HG02970 (cell line): Measurements from ENCODE around the gene CDR2L.
"Not testable (repeated sequence)": the region's sequence is repeated elsewhere in the genome, so short reads cannot be mapped to it uniquely, and the experiment has no call there.

ENCODE experiments used
- ATAC-seq: cut with Tn5 transposase; IDR thresholded peaks from one replicate; pipeline ENCODE4 v1.9.1; 2021; ENCODE audit warnings: mild to moderate bottlenecking, moderate library complexity, moderate number of reproducible peaks; ENCODE audit not compliant: unreplicated experiment, low FRiP score

The CDR2L gene

GRCh38 chr17:74957935-74958740 lies 29.3 kb upstream of the CDR2L start:
- ATAC-seq: no peak

DNA sequence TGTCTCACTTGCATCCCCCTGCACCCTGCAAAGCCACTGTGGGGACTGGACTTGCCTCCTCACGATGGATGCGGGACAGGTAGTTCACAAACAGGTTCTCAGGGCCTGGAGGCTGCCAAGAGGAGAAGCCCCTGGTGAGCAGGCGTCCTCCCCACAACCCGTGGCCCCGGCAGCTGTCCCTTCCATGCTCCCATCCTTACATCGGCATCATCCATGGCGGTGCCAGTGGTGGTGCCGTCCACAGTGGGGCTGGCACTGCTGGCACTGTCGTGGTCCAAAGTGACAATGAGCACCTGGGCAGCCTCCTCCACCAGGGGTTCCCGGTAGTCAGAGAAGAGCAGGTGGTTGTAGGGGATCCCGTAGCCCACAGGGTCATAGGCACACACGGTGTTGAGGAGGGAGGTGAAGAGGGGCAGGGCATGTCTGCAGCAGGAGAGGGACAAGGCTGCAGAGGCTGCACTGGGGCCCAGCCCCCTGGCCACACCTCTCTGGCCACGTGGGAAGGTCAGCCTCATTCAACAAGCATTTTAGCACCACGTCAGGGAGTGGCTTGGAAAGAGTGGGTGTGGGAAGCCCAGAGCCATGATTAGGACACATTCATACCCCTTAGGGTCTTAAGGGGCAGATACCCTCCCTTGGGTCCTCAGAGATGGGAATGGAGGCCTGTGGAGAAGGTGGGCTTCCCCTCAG lies 27.5 kb upstream of the CDR2L start:
- no peak for ATAC-seq

- no peak for ATAC-seq
Measured at GRCh38 chr17:74960570-74961342, 26.7 kb upstream of the CDR2L start.

GRCh38 chr17:74961657-74962350 lies 25.6 kb upstream of the CDR2L start:
- ATAC-seq: no peak

- ATAC-seq: no peak
Measured at GRCh38 chr17:74962622-74963394, 24.6 kb upstream of the CDR2L start.

DNA sequence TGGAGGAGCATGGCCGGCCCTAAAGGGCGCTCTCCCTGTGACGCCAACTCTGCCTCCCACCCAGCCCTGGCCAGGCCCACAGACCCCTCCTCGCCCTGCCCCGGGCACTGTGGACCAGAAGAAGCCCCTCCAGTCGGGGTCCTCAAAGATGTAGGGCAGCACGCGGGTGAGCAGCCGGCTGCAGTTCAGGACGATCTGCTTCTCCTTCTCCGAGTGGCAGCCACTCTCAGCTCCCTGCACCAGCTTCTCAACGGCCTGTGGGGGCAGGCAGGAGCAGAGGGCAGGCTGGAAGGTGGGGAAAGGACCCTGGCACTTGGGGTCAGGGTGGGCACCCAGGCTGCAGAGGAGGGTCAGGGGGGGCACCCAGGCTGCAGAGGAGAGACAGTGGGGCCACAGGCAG lies 23.8 kb upstream of the CDR2L start:
- no peak for ATAC-seq

DNA sequence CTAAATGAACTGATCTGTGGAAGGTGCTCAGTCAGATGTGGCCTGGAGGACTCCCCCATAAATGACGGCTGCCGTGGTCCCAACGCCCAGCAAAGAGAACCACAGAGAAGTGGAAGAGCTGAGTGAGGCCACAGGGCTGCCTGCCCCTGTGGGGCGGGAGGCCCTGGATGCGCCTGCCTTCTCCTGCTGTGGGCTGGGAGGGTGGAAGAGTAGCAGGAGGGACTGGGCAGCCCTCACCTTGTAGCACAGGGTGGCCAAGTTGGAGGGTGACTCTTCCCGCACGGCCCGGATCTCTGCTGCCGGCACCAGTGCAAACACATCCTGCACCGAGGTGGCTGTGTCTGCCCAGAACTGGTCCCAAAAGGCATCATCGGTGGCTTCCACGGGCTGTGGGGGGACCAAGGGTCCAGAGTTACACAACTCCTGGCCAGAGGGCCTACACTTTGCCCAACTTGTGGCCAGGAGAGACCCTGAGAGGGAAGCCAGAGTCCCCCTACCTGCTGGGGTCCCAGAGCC lies 23.1 kb upstream of the CDR2L start:
- no peak for ATAC-seq

GRCh38 chr17:74964988-74965622 lies 22.3 kb upstream of the CDR2L start:
- ATAC-seq: no peak

GRCh38 chr17:74968361-74968780 lies 19.1 kb upstream of the CDR2L start:
- no peak for ATAC-seq

- not testable (repeated sequence) for ATAC-seq
Measured at GRCh38 chr17:74969501-74969900, 17.9 kb upstream of the CDR2L start.

DNA sequence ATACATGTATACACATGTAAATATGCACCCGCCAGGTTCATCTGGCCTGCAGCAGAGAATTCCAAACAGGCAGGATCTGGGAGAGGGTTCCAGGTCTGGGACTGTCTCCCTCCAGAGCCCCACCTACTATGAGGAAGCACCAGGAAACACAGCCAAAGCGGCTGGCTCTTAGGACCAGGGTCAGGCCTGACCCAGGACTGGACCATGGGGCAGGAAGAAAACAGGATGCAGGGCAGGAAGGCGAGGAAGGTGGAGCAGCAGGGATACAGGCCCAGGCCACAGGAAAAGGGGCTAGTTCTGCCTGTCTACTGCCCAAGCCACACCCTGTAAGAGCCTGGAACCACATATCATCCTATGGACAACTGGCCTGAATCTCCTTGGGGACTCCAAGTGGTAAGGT lies 17.0 kb upstream of the CDR2L start:
- ATAC-seq: no peak

- ATAC-seq: no peak
Measured at GRCh38 chr17:74971069-74971841, 16.2 kb upstream of the CDR2L start.

DNA sequence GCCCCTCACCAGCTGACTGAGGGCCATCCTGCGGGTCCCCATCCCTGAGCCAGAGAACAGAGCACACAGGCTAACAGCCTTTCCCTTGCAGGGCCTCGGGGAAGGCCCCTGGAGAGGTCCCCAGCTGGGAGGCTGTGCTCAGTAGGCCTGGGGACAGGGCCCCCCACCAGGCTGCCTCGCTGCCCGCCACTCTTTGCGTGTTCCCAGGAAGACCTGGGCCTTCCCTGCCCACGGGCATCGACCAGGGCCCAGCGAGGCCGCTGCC lies 15.7 kb upstream of the CDR2L start:
- no peak for ATAC-seq

DNA sequence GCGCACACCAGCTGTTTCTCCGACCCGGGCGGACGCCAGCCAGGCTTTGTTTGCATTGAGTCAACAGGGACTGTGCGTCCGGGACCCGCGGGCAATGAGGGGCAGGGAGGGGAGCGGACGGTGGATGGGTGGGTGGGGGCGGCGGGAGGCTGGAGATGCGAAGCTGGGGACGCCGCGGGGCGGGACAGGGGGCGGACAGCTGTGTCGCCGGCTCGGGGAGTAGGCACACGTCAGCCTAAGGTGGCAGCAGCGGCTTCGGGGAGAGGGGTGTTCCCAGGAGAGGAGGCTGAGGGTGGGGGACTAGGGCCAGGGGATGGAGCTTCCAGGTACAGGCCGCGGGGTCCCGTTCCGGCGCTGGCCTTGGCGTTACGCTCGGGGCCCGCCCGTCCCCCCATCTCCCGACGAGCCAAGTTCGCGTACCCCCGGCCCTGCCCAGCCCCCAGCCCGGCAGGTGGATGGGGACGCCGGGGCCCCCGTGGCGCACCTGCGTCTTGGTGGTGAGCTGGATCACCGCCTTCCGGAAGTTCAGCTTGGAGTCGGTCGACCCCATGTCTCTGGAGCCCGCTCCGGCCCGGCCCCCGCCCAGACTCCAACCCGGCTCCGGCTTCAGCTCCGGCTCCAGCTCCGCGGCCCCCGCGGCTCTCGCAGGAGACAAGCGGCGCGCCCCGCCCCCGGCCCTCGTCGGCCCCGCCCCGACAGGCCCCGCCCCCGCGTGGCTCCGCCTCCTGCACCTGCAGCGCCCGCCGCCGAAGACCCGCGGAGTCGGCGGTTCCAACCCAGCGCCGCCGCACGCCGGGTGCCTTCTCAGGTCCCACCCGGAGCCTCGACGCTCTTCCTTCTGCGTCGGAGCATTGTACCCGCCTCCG lies 15.1 kb upstream of the CDR2L start, which contains the start of gene HID1:
TSS of gene HID1 (minus strand) at position 653 of the 866 bp plus-strand sequence. CDS start at position 550, 103 bp downstream.
- no peak for ATAC-seq

GRCh38 chr17:74972973-74973328 lies 14.5 kb upstream of the CDR2L start:
- ATAC-seq: no peak

DNA sequence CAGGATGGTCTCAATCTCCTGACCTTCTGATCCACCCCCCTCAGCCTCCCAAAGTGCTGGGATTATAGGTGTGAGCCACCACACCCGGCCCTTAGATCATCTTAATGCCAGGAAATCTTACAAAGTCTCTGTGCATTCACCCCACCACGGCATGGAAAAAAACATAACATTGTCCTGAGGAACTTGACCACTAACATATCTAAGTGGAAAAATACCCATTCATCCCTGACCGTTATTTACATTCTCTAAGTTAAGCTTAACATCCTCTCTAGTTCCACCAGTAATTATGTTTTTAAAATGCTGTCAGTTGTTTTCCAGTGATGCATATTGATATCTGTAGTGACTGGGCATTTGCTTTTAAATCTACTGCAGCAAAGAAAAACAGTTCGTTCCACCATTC lies 11.5 kb upstream of the CDR2L start:
- ATAC-seq: no peak

- ATAC-seq: no peak
Measured at GRCh38 chr17:74977802-74978201, 9.6 kb upstream of the CDR2L start.

DNA sequence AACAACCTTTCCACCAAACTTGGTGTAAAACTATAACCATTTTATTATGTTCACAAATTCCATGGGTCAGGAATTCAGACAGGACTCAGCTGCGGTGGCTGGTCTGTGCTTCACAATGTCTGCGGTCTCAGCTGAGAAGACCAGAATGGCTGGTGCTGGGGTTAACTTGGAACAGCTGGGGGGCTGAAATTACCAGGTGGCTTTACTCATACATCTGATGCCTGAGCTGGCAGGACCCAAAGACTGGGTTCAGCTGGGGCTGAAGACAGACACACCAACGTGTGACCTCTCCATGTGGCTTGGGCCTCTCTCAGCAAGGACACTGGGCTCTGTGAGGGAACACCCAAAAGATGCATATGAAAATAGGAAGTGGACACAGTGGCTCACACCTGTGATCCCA lies 9.2 kb upstream of the CDR2L start:
- no peak for ATAC-seq
